DMS53 treated with DMSO at 0.1 percent for 48 hours (cell line): ENCODE data around the gene MEOX2.

Experiments
- DNase-seq: peaks from one replicate; lab custom pipeline; 2025; ENCODE audit not compliant: unreplicated experiment; lab: John Stamatoyannopoulos, UW

The MEOX2 gene

GRCh38 chr7:15681631-15682030, 4.9 kb downstream of the MEOX2 start:
- no peak for DNase-seq

GRCh38 chr7:15681186-15681585, 5.3 kb downstream of the MEOX2 start:
- DNase-seq, result no peak

- DNase-seq, result no peak
These were observed 6.0 kb downstream of the MEOX2 start for GRCh38 chr7:15680446-15680845.

GRCh38 chr7:15679306-15679705, 7.2 kb downstream of the MEOX2 start:
- no peak for DNase-seq

- DNase-seq, result no peak
These were observed 7.8 kb downstream of the MEOX2 start for GRCh38 chr7:15678653-15679052.

- DNase-seq, result no peak
These were observed 11.1 kb downstream of the MEOX2 start for GRCh38 chr7:15675379-15675778.

GRCh38 chr7:15674586-15674985, 11.9 kb downstream of the MEOX2 start:
- DNase-seq, result no peak

GRCh38 chr7:15669443-15670090, 16.9 kb downstream of the MEOX2 start:
- no peak for DNase-seq

- DNase-seq, result no peak
These were observed 18.5 kb downstream of the MEOX2 start for GRCh38 chr7:15667991-15668390.

GRCh38 chr7:15662451-15662850, 24.0 kb downstream of the MEOX2 start:
- DNase-seq, result no peak

GRCh38 chr7:15658247-15658646, 28.2 kb downstream of the MEOX2 start:
- DNase-seq, result no peak

GRCh38 chr7:15652776-15653290, 33.6 kb downstream of the MEOX2 start:
- no peak for DNase-seq

GRCh38 chr7:15651693-15652092, 34.8 kb downstream of the MEOX2 start:
- no peak for DNase-seq

GRCh38 chr7:15650787-15651186, 35.7 kb downstream of the MEOX2 start:
- no peak for DNase-seq

- DNase-seq, result no peak
These were observed 38.0 kb downstream of the MEOX2 start for GRCh38 chr7:15648461-15648961.

GRCh38 chr7:15647309-15647708, 39.2 kb downstream of the MEOX2 start:
- no peak for DNase-seq

GRCh38 chr7:15643000-15643705, 43.3 kb downstream of the MEOX2 start:
- no peak for DNase-seq

GRCh38 chr7:15628876-15629275, 57.6 kb downstream of the MEOX2 start:
- DNase-seq, result no peak

GRCh38 chr7:15626041-15626440, 60.4 kb downstream of the MEOX2 start:
- DNase-seq, result no peak

GRCh38 chr7:15625466-15625865, 61.0 kb downstream of the MEOX2 start:
- DNase-seq, result peak; percentile 16

- DNase-seq, result no peak
These were observed 65.0 kb downstream of the MEOX2 start for GRCh38 chr7:15621468-15621867.

GRCh38 chr7:15620491-15621185, 65.8 kb downstream of the MEOX2 start:
- no peak for DNase-seq
